Measurements from ENCODE around the gene ACTN3.
"Not testable (repeated sequence)": the region's sequence is repeated elsewhere in the genome, so short reads cannot be mapped to it uniquely, and the experiment has no call there.

Gene ACTN3

GRCh38 chr11:66566221-66566620 is 19.5 kb downstream of the ACTN3 start:
- no peak for DNase-seq (ENCODE audit: low read depth)

- no peak for DNase-seq (ENCODE audit: low read depth)
These were observed 21.1 kb downstream of the ACTN3 start for GRCh38 chr11:66567787-66568123.

GRCh38 chr11:66568124-66568916 is 21.6 kb downstream of the ACTN3 start, which contains the start of gene CTSF:
CTSF (minus strand) TSS chr11:66568606; CDS start chr11:66568486, 120 bp downstream.
- peak; percentile 80 for DNase-seq (ENCODE audit: low read depth)

- DNase-seq (ENCODE audit: low read depth), result no peak
These were observed 22.4 kb downstream of the ACTN3 start for GRCh38 chr11:66569076-66569475.

DNA sequence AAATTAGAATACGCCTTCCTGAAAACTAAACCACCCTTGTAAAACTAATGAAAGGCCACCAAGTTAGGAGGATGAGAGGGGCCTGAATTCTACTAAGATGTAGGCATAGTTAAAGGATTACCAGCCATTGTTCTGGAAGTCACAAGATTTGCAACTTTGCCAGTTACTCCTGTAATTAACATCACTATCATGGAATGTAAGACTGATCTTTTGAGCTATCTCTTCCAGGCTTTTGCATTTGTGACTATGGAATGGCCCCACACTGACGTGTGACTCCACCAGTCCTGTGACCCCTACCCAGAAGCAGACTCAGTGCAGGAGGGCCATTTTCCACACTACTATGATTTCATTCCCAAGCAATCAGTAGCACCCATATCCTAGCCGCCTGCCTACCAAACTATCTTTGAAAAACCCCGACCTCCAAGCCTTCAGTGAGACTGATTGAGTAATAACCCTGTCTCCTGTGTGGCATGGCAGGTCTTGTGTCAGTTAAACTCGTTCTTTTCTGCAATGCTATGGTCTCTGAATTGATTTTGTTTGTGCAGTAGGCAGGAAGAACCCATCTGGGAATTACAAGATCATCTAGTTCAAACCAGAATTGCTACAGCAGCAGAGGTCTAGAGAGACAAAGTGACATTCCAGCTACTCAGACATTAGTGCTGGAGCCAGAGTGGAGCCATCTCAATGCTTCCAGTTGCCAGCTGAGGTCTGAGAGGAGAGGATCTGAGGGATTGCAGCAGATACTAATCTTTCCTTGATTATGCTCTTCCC is 23.6 kb downstream of the ACTN3 start:
- no peak for DNase-seq (ENCODE audit: low read depth)

GRCh38 chr11:66570850-66571180 is 24.1 kb downstream of the ACTN3 start:
- no peak for DNase-seq (ENCODE audit: low read depth)

- peak; percentile 76 for DNase-seq (ENCODE audit: low read depth)
These were observed 32.4 kb downstream of the ACTN3 start for GRCh38 chr11:66579017-66579606.

- DNase-seq (ENCODE audit: low read depth), result no peak
These were observed 34.1 kb downstream of the ACTN3 start for GRCh38 chr11:66580803-66581202.

DNA sequence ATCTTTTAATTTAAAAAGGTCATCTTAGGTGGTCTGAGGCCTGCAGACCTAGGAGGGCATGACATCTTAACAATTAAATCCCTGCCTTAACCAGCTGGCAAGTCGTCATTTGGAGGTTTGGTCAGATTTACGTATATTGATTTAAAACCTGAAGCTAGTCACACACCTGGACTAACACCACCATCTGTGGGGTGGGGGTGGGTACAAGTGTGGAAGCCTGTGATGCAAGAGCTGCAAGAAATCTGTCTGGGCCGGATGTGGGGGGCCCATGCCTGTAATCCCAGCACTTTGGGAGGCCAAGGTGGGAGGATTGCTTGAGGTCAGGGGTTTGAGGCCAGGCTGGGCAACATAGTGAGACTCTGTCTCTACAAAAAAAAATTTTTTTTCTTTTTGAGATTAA is 34.6 kb downstream of the ACTN3 start:
- DNase-seq (ENCODE audit: low read depth), result no peak

DNA sequence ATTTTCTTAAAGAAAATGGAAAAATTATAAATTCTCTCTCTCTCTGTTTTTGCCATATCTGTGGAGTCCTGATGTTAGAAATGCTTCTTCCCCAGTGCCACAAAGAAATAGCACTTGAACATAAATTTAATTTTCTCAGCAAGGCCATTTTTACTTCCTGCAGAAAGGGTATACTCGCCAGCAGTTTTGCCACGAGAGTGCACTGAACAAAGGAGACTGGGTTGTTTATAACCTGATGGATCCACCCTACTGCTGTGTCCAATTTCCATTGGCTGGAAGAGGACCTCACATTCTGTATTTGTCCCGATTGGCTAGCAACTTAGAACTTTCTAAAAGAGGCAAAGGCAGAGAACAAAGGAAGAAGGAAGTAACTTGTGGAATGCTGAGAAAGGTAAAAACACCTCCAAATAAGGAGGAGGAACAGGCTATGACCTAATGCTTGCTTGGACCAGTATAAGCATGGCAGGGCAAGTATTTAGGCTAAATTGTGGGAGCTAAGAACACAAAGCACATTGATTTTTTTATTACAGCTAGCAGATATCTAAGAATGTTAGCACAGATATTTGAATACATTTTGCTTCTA is 36.0 kb downstream of the ACTN3 start:
- DNase-seq (ENCODE audit: low read depth), result not testable (repeated sequence)

DNA sequence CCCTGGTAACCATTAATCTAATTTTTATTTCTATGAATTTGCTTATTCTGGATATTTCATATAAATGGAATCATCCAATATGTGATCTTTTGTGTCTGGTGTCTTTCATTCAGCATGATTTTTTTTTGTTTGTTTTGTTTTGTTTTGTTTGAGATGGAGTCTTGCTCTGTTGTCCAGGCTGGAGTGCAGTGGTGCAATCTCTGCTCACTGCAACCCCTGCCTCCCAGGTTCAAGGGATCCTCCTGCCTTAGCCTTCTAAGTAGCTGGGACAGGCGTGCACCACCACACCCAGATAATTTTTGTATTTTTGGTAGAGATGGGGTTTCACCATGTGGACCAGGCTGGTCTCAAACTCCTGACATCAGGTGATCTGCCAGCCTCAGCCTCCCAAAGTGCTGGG is 38.7 kb downstream of the ACTN3 start:
- not testable (repeated sequence) for DNase-seq (ENCODE audit: low read depth)

- DNase-seq (ENCODE audit: low read depth), result no peak
These were observed 39.4 kb downstream of the ACTN3 start for GRCh38 chr11:66586136-66586535.

DNA sequence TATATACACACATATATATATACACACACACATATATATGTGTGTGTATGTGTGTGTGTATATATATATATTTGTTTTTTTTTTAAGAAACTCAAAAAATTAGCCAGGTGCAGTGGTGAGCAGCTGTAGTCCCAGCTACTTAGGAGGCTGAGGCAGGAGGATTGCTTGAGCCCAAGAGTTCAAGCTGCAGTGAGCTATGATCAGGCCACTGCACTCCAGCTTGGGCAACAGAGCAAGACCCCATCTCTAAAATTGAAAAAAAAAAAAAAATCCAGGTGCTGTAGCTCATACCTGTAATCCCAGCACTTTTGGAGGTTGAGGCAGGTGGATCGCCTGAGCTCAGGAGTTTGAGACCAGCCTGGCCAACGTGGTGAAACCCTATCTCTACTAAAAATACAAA is 42.6 kb downstream of the ACTN3 start:
- not testable (repeated sequence) for DNase-seq (ENCODE audit: low read depth)

- DNase-seq (ENCODE audit: low read depth), result no peak
These were observed 43.4 kb downstream of the ACTN3 start for GRCh38 chr11:66589996-66590675.

DNA sequence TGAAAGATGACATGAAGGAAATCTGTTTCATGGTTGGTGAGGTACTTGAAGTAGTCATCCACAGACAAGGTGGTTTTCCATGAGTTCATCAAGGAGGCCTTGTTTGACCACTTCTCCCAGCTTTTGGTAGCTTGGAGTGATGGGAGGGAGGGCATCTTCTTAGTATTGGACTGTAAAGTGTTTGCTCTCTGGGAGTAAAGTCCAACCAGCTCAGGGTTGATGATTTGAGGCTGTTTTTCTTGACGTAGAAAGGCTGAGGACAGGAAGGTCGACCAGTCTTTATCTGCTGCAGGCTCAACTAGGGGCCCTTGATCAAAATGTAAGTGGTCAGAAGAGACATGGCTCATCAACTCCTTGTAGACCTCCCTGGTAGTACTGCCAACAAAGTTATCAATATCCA is 44.5 kb downstream of the ACTN3 start:
- DNase-seq (ENCODE audit: low read depth), result no peak

DNA sequence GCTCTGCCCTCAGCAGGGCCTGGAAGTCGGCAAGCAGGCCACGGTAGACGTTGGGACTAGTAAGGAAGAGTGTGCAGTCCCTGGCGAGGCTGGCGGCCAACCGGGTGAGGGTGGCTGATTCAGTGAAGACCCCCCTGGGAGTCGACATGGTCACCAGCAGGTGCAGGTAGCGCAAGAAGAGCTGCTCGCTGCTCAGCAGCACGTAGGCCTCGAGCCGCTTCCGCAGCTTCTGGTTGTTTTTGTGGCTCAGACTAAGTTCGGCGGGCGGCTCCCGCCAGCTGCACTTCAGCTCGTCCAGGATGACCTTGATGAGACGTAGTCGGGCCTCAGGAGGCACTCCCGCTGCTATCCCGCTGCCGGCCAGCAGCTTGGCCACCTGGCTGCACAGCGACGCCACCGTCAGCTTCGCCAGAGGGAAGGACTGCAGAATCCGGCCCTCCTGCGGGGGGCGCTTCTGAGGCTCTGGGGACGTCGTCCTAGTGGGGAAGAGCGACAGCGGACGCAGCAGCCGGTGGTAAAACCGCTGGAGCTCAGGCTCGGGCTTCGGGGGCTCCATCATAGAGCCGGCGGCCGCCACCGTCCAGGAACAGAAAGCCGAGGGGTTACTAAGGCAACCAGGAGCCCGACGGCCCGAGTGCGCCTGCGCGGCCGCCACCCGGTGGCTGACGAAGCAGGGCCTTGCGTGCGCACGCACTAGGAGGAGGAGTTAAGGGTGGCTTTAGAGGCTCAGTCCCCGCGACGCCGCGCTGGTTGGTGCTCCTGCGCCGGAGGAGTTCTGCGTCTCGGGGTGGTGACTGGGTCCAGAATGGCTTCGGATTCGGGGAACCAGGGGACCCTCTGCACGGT is 46.0 kb downstream of the ACTN3 start, which contains the start of the genes CCDC87 and CCS:
TSS of gene CCDC87 (minus strand) at position 607 of the 846 bp plus-strand sequence. CDS start at position 559, 48 bp downstream.
TSS of gene CCS (plus strand) at position 729 of the 846 bp plus-strand sequence. CDS start at position 806, 77 bp downstream.
- peak; percentile 95 for DNase-seq (ENCODE audit: low read depth)

DNA sequence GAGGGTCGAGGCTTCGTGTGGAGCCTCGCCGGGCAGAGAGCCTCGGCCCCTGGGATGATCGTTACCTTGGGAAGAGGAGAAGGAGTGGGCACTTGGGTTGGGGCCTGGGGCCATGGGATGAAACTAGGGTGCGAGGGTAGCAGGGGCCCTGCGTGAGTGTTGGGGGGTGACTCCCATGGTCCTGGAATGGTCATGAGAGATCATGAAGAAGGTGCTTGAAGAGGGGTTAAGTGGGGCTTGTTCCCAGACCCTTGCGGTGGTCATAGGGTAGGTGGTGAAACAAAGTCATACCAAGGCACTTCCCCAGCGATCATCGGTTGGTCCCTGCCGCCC is 46.6 kb downstream of the ACTN3 start:
- DNase-seq (ENCODE audit: low read depth), result no peak

DNA sequence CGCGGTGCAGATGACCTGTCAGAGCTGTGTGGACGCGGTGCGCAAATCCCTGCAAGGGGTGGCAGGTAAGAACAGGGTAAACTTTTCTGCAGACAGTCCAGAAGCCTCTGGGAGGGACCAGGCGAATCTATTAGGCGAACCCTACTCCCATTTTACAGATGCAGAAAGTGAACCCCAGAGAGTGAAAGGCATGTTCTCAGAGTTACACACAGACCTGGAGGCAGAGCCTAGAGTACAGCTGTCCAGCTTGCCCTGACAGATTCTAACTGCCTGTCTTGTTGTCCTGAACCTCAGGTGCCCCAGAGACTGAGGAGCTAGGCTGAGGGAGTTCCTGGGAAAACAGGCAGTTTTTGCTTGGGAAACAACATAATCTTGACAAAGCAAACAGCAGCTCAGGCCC is 46.9 kb downstream of the ACTN3 start:
- no peak for DNase-seq (ENCODE audit: low read depth)

- DNase-seq (ENCODE audit: low read depth), result no peak
These were observed 48.7 kb downstream of the ACTN3 start for GRCh38 chr11:66595245-66595904.

GRCh38 chr11:66598993-66599392 is 52.3 kb downstream of the ACTN3 start:
- no peak for DNase-seq (ENCODE audit: low read depth)

- DNase-seq (ENCODE audit: low read depth), result no peak
These were observed 53.5 kb downstream of the ACTN3 start for GRCh38 chr11:66600219-66600618.

All from ELR (cell line).